Activated CD8-positive, alpha-beta memory T cell treated with anti-CD3 and anti-CD28 coated beads, Interleukin-2, amount 50 U/mL, for 1 hour (primary cell): ENCODE data around the gene ANKRD13A.
"Not testable (repeated sequence)": the region's sequence is repeated elsewhere in the genome, so short reads cannot be mapped to it uniquely, and the experiment has no call there.

Source experiments
- DNase-seq: peaks from one replicate; pipeline ENCODE4 v3.0.0-alpha.2; 2020; ENCODE audit errors: extremely low read depth

ANKRD13A gene

DNA sequence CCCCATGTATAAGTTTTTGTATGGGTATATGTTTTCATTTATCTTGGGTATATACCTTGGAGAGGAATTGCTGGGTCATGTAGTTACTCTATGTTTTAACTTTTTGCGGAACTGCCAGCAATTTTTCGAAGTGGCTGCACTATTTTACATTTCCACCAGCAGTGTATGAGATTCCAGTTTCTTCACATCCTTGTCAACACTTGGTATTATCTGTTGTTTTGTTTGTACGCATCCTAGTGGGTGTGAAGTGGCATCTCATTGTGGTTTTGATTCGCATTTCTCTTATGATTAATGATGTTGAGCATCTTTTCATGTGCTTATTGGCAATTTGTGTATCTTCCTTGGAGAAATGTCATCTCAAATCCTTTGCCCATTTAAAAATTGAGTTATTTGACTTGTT is 6.9 kb downstream of the ANKRD13A start:
- no peak for DNase-seq

DNA sequence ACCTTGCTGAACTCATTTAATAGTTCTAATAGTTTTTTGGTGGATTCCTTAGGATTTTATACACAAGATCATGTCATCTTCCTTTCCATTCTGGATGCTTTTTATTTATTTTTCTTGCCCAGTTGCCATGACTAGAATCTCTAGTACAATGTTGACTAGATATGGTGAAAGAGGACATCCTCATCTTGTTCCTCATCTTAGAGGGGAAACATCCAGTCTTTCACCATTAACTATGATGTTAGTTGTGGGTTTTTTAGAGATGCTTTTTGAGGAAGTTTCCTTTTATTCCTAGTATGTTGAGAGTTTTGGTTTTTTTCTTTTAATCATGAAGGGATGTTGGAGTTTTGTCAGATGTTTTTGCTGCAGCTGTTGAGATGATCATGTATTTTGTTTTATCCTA is 8.7 kb downstream of the ANKRD13A start:
- DNase-seq, result no peak

DNA sequence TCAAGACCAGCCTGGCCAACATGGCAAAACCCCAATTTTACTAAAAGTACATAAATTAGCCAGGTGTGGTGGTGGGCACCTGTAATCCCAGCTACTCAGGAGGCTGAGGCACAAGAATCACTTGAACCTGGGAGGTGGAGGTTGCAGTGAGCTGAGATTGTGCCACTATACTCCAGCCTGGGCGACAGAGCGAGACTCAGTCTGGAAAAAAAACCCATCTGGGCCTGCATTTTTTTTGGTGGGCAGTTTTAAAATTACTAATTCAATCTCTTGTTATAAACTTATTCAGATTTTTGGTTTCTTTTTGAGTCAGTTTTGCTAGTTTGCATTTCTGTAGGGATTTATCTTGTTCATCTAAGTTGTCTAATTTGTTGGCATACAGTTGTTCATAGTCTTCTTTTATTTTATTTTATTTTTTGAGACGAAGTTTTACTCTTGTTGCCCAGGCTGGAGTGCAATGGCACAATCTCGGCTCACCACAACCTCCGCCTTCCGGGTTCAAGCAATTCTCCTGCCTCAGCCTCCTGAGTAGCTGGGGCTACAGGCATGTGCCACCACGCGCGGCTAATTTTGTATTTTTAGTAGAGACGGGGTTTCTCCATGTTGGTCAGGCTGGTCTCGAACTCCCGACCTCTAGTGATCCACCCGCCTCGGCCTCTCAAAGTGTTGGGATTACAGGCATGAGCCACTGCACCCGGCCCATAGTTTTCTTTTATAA is 9.6 kb downstream of the ANKRD13A start:
- not testable (repeated sequence) for DNase-seq

DNA sequence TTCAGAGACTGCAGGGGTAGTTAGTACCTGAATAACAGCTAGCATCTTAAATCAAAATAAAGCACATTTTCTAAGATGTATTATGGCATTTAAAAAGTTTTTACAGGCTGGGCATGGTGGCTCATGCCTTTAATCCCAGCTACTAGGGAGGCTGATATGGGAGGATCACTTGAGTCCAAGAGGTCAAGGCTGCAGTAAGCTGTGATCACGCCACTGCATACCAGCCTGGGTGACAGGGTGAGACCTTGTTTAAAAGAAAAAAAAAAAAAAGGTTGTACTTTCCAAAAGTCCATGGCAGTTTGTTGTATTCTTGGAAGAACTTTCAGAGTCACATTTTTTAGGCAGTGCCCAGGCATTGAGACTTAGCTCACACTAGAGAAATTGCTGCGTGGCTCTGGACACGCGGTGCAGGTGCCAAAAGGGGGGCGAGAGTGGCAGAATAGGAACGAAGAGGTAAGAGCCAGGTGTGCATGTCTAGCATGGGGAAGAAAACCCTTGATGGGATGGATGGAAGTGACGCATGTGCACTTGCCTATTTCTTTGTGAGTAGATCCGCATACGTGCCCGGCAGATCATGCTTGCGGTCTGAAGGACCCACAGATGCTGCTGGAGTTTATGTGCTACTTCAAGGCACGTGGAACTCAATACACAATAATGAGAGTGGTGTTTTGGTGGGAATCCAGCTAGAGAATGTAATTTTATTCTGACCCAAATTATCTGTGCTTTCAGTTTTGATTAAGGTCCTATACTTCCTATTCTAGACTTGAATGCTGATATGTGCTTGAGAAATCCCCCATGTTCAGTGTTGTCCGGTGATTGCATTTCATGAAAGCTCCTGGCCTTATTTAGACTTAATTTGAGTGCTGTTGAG is 11.9 kb downstream of the ANKRD13A start:
- DNase-seq, result no peak

DNA sequence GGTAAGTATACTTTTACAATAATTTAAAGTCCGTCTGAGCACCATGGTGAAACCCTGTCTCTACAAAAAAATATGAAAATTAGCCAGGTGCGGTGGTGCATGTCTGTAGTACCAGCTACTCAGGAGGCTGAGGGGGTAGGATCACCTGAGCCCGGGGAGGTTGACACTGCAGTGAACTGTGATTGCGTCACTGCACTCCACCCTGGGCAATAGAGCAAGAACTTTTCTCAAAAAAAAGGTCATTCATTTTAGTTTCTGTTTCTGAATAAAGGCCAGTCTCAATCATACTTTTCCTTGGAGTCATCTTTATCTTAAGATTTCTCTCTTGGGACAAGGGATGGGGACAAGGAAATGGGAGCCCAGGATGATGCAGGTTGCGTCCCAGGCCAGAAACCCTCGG is 12.9 kb downstream of the ANKRD13A start:
- DNase-seq, result no peak

DNA sequence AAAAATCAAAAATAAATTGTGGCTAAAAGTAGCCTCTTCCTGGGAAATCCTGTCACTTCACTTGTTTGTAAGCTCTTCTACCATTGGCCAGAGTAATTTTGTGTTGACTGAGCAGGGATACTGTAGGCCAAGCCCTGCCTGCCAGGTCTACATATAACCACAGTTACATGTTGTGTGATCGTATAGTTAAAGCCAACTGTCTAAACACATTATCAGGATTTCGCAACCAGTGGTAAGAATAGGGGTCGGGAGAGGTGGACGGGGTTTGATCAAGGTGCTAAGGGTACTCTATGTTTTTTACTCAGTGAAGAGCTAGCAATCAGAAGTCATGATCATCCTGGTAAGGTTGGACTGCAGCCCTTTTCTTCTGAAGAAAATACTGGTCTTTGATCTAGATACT is 13.4 kb downstream of the ANKRD13A start:
- DNase-seq, result no peak

DNA sequence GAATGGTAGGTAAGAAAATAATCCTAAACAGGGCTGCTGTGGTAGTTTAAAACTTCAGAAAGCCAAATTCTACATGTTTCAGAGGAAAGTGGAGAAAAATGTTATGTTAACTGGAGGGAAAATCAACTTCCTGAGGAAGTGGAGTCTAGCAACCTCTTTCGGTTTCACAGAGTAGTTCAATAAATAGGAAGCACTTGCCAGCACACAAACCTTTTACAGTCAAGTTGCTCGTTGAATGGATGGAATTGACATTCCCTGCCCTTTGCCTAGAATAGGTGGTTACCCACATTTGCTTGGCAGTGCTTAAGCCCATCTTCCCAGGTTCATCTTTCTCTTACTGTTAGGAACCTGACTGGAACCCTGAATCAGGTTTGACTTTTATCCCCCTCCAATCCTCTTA is 15.9 kb downstream of the ANKRD13A start:
- DNase-seq, result no peak

DNA sequence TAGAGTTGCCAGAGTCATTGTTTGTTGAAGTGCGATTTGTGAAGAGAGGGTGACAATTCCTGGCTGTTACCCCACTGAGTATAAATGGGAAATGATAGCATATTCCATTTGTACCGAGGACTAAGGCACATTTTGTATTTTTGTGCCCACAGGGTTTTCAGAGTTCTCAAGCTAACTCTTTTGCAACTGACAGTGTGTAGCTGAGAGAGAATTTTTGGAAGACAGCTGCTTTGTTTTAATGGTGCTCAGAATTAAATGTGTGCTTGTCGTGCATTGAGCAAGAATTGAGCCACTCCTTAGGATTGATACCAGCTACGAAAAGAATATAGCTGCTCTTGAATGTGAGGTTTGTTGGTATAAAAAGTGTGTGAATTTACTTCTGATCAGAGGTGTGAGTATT is 21.7 kb downstream of the ANKRD13A start:
- DNase-seq, result no peak

DNA sequence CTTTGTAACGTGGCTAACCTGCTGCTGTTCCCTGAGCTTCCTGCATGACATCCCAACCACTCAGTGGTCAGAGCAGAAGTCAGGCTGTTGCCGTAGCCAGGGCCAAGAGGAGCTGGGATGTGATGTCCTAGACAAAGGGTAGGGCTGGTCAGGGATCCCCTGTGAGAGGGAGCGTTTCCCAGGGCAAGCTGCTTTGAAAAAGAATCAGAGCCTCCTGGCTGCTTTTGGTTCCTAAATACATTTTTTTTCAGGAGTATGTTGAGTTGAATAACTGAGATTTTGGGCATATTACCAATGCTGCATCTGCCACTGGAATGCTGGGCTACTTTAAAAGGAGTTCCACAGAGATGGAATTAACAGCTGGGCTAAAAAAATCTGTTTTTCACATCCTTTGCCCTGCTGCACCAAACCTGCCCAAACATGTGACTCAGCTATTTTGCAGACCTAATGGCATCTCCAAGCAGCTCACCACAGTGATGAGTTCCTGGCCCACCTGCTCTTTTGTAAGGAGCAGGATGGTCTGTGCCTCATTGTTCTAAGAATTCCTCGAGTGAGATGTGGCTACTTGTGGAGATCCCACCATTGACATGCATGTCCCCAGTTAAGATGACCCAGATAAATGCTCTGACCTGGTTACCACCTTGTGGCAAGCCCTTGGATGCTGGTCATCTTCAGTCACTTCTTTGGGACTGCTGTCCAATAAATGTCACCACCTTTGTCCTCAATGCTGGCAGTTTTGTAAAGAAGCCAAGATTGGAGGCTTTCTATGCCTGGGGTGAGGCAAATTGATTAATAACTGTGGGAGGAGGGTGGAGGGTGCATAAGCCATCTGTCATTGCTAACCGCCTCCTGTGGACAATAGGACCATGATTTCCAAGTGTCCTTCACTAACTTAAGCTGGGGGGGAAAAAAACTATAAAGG is 24.1 kb downstream of the ANKRD13A start:
- DNase-seq, result no peak

DNA sequence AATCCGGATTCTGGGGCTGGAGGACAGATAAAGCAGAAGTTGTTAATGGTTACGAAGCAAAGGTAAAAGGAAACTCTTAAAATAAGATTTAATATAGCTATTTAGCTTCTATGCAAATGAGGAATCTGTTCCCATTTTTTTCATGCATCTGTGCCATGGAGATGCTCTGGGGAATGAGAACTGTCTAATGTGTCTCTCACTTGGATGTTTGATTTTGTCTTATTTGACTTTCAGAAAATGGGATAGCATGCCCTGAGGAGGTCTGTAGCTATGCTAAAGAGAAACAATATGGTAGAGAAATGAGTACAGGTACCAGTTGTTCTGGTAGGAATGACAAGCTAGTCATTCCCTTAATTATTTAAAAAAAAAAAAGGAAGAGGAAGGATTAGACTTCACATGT is 24.8 kb downstream of the ANKRD13A start:
- no peak for DNase-seq

DNA sequence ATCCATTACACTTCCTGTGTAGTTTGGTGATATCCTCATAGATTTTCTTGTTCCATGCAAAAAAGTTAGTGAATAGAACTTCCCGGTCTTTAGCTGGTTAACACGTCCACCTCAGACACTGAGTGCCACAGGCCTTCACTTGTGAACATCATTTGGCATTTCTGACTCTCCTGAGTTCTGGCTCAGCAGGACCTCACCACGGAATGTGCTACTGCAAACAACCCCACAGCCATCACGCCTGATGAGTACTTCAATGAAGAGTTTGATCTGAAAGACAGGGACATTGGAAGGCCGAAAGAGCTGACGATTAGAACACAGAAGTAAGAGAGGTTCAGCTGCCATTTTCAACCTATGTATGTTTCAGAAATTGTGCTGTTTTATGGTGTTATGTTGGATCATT is 29.1 kb downstream of the ANKRD13A start:
- DNase-seq, result no peak

DNA sequence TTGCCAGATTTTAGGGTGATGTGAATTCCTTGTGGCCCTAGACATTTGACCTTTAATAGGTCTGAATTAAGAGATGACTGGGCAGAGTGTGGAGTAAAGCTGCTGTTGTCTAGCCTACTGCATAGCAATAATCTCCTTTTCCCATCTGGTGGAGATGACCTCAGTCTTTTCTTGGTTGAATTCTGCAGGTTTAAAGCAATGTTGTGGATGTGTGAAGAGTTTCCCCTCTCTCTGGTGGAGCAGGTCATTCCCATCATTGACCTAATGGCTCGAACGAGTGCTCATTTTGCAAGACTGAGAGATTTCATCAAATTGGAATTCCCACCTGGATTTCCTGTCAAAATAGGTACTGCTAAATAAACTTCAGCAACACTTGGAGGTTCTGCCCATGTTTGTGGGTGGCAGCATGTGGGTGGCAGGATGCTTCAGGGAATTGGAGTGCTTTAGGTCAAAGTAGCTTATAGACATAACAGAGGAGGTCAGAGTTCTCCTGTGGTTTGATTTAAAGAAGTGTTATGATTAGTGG is 30.1 kb downstream of the ANKRD13A start:
- DNase-seq, result no peak

DNA sequence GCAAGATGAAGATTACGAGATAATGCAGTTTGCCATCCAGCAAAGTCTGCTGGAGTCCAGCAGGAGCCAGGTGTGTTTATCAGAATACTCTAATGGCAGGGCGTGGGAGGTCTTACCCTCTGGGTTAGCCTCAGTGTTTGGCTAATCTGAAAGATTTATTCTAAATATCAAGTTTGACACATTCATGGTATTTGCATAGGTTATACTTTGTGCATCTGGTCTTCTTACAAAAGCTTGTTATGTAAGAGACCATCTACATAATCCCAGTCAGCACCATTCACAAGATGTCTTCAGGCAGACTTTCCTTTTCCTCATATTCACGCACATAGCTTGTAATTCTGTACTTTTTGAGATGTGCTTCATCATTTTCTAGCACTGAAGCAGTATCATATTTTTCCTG is 34.7 kb downstream of the ANKRD13A start:
- DNase-seq, result no peak

DNA sequence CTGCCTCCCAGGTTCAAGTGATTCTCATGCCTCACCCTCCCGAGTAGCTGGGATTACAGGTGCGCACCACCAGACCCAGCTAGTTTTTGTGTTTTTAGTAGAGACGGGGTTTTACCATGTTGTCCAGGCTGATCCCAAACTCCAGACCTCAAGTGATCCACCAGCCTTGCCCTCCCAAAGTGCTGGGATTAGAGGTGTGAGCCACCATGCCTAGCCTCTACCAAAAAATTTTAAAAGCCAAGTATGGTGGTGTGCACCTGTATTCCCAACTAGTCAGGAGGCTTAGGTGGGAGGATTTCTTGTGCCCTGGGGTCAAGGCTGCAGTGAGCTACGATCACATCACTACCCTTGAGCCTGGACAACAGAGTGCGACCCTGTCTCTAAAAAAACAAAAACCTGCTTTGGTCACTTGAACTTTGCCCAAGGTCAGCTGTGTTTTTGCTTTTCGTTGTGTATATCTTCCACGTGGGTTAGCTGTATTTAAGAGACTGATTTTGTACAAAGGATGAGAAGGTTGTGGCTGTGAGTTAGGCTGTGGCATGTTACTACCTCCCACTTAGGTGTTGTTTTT is 36.4 kb downstream of the ANKRD13A start:
- DNase-seq, result no peak

DNA sequence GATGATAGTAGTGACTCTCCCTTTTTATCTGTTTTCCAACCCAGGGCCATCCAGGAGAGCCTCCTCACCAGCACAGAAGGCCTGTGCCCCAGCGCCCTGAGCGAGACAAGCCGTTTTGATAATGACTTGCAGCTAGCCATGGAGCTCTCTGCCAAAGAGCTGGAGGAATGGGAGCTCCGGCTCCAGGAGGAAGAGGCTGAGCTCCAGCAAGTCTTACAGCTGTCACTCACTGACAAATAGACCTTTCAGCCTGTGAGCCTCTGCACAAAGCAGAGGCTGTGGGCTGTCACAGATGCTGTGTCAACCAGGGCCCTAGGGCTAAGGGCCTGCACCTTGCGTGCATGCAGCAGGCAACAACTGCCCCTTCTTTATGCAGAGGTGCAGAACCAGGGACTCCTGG is 38.1 kb downstream of the ANKRD13A start:
- no peak for DNase-seq

DNA sequence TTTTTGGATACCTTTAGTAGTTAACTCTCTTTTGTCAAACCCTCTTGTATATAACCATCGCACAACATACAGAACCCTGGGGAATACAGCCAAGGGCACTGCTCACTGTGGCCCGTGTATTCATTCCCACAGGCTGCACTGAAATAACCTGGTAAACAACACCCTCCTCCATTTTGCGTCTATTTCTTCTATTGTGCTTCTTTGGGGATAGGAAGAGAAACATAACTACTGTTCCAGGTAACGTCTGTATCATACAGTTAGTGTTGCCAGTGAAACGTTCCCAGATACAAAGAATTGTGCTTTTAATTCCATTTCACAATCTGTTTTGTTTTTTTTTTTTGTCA is 39.5 kb downstream of the ANKRD13A start:
- DNase-seq, result no peak

DNA sequence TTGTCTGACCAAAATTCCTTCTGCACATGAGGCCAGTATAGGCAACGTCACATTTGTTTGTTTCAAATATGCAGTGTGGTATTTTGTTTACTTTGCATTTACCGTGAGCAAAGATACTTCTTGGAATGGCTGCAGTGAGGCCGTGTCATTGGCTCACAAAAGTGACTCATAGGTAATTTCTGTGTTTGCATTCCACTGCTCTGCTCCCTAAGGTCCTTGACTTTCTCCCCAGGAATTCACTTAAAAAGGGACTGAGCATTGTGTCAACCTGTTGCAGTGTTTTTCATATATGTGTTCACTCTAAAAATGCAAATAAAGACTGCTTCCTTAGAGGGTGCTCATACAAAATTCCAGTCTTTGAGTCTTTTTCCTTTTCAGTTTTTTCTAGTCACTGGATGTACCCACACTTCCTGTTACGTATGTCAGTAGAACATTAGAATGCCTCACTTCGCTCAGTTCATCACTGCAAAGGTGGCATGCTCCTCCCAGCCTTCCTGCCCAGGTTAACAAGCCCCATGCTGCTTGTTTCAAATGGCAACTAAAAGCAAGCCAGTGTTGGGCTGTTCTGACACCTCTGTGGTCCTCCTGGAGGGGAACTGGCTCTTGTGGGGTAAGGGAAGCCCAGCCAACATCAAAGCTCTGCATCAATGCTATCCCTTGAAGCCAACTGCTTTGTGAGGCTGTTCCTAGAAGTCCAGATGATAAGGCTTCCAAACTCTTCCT is 40.0 kb downstream of the ANKRD13A start:
- no peak for DNase-seq

DNA sequence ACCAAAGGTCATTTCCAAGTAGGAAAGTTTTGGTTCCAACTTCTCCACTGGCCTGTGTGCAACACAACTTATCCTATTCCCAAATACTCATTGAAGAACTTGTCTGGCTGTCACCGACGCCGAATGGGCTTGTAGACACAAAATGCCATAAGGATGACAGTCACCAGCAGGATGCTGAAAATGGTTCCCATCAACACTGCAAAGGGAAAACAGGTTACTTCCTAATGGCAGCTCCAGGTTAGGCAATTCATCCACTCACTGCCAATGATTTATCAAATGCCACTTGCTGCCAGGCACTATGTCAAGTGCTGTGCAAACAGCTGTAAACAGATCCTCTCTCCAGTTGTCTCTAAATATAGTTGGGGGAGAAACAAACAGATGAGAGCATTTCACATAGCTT is 43.0 kb downstream of the ANKRD13A start:
- no peak for DNase-seq

DNA sequence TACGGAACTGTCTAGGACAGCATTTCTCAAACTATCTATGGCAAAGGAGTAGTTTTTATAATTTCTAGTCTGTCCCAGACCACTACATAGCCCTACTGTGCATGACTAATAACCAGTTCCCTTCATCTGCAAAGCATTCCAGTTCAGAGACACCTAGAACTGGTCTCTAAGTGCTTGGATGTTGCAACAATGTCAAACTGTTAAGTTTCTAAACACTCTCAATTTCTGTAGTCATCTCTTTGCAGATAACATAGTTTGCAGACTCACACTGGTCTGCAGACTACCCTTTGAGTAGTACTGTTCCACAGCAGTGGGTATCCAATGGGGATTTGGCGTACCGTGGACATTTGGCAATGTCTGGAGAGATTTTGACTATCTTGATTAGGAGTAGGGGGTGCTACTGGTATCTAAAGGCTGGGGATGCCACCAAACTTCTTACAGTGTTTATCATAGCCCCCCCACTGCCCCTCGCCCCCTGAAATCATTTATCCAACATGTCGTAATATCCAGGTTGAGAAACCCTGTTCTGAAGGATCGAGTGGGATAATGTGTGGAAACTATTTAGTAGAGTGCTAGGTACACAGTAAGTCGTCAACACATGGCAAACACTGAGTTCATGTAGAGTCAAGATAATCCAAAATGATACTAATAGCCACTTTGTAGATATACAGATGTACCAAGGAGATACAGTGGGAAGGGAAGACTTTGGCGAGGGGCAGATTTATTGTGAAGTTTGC is 47.4 kb downstream of the ANKRD13A start:
- DNase-seq, result no peak

DNA sequence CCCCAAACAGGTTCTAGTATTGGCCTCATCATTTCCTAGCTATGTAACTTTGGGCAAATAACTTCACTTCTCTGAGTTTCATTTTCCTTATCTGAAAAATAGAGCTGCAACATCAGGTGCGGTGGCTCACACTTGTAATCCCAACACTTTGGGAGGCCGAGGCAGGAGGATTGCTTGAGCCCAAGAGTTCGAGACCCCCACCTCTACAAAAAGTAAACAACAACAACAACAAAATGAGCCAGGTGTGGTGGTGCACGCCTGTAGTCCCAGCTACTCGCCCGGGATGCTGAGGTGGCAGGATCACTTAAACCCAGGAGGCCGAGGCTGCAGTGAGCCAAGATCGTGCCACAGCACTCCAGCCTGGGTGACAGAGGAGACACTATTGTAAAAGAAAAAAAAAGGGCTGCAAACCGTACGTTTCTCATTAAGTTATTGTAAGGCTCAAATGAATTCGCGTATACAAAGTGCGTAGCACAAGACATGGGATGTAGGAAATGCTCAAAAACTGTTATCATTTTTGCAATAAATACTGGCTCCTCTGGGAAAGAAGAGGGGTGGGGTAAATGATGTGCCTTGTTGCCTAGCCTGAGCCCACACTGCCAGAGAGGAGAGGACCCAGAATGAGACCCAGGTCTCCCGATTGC is 48.2 kb downstream of the ANKRD13A start:
- DNase-seq, result no peak
